NCI-H146 (cell line): ENCODE results near the gene EFEMP2.
"Not testable (repeated sequence)": the region's sequence is repeated elsewhere in the genome, so short reads cannot be mapped to it uniquely, and the experiment has no call there.

Experiments
- DNase-seq: peaks from one replicate; lab custom pipeline; 2025; lab: John Stamatoyannopoulos, UW

The EFEMP2 gene

DNA sequence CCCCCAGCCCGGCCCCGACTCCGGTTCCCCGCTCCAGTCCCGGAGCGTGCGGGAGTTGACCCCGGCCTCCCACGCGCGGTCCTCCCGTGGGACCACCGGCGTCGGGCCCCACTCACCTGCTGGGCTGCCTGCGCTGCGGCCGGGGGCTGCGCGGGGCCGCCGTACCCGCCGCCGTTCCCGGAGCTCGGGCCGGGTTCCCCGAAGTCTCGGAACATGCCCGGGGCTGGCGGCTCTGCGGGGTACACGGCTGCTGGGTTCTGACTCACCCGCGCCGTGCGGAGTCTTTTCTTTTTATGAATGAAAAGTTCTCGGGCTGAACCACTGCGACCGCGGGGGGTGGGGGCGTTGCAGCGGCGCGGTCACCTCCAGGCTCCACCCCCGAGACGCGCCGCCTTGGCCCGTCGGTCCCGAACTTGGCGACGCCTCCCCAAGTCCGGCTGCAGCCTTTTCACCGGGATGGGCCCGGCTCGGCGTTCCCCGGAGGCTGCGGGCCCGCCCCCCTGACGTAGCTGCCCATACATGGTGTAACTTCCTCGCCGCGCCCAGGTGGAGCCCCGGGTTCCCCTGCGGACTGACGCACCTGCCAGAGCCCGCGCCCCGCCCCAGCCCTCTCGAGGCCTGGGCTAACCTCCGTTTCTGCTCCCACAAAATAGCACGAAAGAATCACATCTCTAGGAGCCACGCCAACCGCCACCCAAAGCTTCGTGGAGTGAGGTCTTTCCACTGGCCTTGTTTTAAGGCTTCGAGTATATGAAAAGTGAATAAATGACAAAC is 27.7 kb upstream of the EFEMP2 start, which contains the start of gene FOSL1:
TSS of gene FOSL1 (minus strand) at position 264 of the 774 bp plus-strand sequence. CDS start at position 215, 49 bp downstream.
- DNase-seq, result peak; percentile 80

DNA sequence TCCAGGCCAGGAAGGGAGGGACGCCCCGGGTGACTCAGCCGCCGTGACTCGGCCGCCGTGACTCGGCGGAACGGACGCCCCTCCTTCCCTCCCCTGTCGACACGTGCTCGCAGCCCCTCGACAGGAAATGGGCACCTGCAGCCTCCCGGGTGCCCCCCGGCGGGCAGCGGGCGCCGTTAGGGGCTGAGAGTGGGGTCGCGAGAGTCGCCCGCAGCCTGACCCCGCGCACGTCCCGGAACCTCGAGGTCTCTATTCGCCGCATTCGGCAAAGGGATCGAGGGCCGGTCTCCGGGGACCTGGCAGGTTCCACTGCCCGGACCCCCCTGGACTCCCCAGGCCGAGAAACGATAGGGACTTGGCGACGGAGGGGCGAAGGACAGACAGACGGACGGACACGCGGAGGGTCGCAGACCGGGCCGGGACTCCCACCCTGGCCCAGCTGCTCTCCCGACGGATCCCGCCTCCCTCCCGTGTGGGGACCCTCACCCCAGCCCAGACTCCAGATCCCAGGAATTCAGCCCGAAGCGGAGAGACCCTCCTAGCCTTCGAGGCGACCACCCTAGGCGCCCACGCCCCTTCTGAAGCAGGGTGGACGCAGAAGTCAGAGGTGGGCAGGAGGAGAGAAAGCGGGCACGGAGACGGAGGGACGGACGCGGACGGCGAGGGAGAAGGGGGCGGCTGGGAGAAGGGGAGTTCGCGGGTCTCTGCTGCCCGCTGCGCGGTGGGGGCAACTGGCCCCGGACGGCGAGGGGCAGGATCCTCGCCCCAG is 26.9 kb upstream of the EFEMP2 start:
- DNase-seq, result no peak

DNA sequence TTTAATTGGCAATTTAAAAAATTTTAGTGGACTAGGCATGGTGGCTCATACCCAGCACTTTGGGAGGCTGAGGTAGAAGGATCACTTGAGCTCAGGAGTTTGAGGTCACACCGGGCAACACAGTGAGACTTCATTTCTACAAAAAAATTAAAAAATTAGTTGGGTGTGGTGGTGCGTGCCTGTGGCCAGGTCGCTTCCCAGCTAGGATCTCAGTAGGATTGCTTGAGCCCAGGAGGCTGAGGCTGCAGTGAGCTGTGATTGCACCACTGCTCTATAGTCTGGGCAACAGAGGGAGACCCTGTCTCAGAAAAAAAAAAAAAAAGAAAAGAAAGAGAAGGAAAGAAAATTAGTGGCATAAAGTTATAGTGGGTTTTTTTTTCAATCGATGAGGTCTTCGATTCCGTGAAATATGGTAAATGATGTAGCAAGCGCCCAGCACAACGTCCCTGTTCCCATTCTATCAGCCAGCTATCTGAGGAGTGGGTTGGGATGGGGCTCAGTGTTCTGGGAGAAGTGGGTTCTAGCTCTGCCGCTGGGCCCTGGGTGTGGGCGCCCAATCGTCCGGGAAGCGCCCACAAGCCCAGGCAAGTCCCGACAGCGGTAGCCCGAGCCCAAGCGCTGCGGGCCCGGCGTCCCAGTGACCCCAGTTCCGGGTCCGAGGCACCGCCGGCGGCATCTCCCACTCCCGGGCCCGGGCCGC is 26.2 kb upstream of the EFEMP2 start:
- no peak for DNase-seq

DNA sequence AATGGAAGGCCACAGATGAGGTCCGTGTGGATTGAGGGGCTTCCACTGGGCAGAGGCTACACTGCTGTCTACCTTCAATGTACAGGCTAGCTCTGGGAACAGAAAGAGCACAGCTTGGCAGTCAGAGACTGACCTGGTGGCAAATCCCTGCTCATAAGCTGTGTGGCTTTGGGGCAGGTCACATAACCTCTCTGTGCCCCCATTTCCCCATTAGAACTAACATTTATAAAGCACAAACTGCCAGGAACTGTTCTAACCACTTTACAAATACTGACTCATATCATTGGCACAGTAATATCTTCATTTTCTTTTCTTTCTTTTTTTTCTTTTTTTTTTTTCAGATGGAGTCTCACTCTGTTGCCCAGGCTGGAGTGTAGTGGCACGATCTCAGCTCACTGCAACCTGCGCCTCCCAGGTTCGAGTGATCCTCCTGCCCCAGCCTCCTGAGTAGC is 24.4 kb upstream of the EFEMP2 start:
- DNase-seq, result no peak

DNA sequence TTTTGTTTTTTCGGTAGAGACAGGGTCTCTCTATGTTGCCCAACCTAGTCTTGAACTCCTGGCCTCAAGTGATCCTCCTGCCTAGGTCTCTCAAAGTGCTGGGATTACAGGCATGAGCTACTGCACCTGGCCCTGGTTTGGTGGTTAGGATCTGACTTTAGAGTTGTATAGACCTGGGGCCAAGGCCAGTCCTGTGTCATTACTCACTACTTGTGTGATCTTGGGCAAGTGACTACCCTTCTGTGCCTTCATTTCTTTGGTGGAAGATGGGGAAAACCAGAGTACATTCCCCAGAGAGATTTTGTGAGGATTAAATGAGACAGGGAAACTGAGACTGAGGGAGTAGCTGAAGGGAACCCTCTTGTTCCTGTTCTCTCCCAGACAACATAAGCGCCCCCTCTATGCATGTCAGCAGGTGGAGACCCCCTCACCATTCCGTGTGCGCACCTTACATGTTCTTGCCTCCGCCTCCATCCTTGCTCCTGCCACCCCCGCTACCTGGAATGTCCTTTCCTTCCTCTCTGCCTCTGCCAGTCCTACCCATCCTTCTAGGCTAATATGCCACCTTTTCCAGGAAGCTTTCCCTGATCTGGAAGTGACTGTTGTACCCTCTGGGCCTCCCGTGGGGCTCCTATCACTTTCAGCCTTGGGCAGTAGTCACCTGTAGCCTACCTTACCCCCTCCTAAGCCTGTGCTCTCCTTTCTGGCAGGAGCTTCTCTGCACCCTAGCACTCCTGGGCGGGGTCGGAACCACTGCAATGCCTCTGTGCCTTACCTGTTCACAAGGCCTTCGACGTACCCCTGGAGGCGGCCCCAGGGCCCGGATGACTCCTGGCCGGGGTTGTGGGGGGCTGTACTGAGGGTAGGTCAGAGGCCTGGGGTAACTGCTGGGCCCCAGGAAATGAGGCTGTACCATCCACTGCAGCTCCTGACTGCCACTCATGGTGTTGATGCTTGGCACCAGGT is 23.7 kb upstream of the EFEMP2 start:
- no peak for DNase-seq

DNA sequence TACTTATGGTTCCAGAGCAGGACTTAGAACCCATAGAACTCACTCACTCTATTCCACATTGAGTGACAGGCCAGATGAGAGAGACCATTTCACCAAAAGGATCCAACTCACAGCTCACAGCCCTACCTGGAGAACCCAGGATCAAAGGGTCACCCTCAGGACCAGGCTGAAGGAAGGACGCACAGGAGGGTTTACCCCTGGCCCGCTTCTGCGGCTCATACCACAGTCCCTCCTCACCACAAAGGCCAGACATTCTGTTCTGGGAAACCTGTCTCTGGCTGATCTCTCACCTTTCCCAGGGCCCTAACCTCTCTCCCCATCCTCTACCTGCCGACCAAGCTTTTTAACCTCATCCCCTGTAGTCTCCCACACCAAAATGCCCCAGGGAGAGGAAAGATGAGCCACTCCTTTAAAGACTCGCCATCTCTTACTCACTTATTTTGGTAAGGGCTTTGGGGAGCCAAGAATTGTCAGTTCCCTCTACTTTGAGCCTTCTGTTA is 22.9 kb upstream of the EFEMP2 start:
- no peak for DNase-seq

DNA sequence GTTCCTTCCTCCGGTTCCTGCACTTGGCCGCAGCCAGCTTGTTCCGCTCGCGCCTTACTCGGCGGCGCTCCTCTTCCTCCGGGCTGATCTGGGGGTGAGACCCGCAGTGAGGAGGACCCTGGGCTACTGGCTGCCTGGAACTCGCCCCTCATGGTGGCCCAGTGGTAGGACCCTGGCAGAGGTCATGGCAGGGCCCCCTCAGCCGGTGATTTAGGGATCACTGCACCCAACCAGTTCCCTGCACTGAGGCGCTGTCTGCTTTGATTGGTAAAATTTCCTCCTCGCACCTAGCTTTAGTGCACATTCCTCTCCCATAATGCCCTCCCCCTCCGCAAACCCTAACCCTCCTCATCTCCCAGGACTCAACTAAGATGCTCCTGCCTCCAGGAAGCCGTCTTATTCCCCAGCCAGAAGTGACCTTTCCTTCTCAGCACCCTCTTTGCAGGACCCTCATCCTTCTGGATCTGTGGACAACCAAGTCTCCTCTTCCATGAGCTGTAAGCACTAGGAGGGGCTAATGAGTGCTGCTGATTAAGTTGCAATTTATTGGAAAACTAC is 21.5 kb upstream of the EFEMP2 start:
- no peak for DNase-seq

DNA sequence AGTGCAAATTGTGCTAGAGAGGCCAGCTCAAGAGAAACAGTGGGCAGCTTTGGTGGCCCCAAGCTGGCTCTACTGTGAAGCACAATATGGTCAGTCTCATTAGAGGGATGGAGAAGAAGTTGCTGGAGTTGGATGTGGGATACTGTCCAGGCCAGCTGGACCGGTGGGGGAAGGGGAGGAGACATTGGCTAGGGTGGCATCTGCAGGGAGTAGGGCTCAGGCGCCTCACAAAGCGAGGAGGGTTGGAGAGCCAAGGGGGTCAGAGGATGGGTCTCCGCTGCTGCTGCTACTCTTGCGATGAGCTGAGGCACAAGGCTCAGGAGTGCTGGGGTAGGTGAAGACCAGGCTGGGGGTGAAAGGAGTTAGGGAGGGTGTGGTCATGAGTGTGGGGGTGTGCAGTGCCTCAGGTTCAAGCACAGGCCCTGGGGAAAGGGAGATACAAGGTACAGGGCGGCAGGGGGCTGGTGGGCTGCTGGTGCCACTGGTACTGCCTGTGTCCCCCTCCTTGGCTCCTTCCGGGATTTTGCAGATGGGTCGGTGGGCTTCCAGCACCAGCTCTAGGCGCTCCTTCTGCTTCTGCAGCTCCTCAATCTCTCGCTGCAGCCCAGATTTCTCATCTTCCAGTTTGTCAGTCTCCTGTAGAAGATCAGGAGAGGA is 20.2 kb upstream of the EFEMP2 start:
- no peak for DNase-seq

DNA sequence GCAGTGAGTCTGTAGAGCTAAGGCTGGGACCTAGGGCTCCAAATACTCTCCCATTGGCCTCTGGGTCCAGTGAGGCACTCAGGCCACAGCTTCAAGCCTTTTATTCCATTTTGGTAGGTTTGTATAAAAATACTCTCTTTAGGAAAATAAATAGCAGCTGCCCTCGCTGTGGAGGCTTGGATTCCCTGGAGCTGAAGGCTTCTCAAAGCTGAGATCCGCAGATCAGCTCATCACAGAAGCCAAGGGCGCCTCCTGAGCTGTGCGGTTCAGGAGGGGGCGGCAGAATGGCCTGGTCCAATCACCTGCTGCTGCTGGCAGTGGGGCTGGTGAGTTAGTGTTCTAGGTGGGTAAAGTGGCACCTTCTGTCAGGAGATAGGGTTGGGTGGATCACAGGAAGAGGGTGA is 19.5 kb upstream of the EFEMP2 start:
- DNase-seq, result not testable (repeated sequence)

DNA sequence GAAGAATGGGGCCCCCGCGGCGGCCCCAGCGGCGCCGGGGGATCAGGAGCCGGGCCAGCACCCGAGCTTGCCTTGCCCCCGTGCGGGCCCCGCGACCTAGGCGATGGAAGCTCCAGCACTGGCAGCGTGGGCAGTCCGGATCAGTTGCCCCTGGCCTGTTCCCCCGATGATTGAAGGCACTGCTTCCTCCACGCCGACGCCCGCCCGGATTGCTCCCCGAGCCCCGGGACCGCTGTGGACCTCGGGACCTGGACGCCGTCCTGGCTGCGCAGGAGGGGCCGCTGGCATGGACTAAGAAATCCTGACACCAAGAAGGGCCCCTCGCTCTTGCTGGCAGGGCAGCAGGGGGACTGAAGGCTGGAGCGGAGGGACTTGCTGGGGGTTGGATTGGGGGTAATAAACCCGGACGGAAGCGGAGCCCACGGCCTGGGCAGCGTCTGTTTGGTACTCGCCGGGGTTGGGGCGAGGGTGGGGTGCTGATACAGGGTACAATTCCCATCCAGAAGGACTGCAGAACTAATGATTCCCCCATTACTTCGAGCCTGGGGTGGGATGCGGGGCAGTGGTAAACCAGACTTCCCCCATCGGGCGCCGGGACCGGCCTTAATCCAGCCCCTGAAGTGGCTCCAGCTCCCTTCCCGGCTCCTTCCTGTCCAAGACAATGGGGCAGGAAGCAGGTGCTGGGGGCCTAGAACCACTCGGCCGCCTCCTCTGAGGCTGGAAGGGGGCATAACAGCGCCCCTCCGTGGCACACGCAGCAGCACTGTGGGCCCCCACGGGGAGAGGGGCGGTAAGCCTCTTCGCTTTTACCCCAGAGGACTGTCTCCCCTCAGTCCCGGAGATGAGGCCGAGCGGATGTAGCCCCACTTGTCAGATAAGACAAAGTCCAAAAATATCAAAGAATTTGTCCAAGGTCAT is 18.9 kb upstream of the EFEMP2 start:
- peak; percentile 52 for DNase-seq

DNA sequence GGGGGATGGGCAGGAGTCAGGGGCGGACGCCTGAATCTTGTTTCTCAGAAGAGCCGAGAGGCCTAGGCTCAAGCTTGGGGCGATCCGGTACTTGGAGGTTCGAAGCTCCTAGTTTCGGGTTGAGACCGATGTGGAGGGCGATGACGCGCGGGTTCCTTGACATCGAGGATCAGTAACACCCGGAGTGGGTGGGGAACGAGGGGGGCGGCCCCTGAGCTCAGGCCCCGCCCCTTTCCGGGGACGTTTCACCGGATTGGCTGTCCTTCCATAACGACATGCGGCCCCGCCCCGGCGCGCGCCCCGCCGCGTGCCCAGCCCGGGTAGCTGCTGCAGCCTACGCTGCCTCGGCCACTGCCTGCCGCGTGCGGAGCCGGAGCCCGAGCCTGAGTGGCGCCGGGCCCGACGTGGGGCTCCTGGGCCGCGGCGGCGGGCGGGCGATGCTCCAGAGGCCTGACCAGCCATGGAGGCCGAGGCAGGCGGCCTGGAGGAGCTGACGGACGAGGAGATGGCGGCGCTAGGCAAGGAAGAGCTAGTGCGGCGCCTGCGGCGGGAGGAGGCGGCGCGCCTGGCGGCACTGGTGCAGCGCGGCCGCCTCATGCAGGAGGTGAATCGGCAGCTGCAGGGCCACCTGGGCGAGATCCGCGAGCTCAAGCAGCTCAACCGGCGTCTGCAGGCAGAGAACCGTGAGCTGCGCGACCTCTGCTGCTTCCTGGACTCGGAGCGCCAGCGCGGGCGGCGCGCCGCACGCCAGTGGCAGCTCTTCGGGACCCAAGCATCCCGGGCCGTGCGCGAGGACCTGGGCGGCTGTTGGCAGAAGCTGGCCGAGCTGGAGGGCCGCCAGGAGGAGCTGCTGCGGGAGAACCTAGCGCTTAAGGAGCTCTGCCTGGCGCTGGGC is 18.0 kb upstream of the EFEMP2 start, which contains the start of gene CCDC85B:
TSS of gene CCDC85B (plus strand) at position 350 of the 895 bp plus-strand sequence. CDS start at position 461, 111 bp downstream.
- peak; percentile 95 for DNase-seq

DNA sequence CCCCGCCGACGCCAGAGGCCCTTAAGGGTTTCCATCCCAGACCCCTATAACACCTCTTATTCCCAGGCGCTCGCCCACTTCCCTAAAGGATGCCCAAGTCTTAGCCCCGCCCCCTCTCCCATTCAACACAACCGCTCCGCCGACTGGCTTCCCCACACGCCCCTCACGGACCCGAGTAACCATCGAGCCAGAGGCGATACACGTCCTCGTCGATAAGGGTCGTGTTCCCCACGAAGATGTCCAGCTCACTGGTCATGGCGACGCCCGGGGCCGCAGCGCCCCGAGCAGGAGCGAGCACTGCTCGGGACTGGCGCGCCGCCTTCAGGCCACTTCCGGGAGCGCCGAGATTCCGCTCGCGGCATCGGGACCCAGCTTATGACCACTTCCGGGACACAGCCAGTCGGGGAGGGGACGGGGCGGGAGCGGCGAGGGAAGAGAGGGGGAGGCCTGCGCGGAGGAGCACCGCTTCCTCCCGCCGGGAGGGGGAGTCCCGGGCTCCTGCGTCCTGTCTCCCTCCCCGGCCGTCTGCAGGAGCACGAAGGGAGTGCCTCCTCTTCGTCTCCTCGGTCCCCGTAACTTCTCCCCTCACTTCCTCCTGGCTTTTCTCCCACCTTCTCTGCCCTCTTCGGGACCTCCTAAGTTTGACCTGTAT is 15.7 kb upstream of the EFEMP2 start, which contains the start of gene FIBP:
TSS of gene FIBP (minus strand) at position 309 of the 652 bp plus-strand sequence. CDS start at position 256, 53 bp downstream.
- DNase-seq, result peak; percentile 97

DNA sequence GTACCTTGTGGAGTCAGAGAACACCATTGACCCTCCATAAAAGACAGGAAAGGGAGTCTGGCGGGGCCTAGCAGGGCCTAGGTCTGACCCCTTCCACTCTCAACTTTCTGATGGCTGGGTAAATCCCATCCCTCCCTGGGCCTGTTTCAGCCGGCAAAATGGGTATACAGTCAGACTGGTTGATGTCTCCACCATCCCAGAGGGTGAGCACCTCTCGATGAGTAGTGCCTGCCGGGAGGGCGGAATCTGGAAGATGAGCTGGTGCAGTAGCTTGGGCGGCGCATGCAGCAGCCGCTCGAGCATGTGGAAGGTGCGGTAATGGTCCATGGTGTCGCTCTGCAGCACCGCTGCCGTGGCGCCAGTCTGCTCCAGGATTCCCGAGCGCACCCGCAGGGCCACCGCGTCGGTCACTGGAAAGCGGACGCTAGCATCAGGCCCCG is 15.1 kb upstream of the EFEMP2 start:
- DNase-seq, result no peak

DNA sequence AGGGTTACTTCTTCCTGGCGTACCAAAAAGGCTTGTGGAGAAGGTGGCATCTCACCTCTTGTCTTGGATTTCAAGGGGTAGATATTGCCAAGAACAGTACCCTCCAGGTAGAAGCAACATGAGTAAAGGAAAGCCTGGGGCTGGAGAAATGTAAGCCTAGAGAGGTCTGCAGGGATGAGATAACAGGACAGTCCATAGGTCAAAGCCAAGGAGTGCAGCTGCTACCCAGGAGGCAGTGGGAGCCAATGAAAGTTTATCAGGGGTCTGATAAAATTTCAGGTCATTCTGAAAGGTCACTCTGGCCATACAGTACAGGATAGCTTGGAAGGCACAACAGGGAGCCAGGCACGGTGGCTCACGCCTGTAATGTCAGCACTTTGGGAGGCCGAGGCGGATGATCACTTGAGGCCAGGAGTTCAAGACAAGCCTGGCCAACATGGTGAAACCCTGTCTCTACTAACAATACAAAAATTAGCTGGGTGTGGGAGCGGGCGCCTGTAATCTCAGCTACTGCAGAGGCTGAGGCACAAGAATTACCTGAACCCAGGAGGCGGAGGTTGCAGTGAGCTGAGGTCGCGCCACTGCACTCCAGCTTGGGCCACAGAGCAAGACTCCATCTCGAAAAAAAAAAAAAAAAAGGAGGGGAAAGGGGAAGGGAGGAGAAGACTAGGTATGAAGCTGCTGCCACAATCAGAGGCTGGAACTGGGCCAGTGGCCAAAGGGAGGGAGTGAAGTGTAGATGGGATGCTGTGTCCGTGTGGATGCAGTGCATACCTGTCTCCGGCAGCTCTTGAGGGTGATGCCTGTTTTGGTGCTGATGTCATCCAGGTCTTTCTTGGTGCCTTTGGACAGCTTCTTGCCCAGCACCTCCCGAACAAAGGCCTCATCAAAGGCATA is 14.5 kb upstream of the EFEMP2 start:
- DNase-seq, result no peak

DNA sequence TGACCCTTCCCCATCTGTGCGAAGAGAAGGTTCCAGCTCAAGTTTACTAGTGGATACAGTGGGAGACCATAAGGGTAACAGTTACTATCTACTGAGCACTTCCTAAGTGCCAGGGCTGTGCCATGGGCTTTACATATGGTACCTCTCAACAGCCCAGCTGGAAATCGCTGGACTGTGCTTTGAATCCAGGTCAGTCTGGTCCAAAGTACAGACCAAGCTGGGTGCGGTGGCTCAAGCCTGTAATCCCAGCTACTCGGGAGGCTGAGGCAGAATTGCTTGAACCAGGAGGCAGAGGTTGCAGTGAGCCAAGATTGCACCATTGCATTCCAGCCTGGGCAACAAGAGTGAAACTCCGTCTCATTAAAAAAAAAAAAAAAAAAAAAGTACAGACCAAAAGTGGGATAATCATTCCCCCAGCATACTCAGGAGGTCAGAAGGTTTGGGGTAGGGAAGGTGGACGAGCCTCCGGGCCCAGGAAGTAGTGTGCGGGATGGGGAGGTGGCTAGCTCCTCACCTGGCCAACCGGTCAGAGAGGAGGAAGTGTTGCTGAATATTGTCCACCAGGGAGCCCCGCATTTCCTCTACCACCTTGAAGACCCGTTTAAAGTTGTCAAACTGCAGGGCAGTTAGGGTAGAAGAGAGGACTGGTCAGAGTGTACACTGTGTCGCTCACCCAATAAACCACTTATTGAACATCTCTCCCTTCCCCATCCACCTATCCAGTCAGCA is 13.4 kb upstream of the EFEMP2 start:
- DNase-seq, result no peak

DNA sequence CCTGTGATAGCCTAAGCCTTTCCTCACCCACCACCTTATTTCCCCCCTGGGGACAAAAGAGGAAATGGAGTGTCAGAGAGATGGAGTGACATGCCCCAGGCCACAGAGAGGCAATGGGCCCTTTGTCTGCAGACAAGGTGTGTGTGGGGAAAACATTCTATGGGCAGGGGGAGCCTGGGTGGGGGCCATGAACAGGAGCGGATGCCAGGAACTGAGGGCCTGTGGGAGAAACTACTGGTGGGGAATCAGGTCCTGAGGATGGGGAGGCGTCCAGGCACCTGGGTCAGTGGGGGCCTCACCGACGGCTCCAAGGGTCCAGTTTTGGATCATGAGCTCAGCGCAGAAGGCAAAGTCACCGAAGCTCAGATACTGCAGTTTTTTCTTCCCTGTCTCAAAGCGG is 12.6 kb upstream of the EFEMP2 start:
- DNase-seq, result no peak
